HCT116 (cell line): ENCODE results near the gene ITFG1. TPM values are rescaled to one million over a fixed set of nuclear protein-coding genes. Genes with fewer than 3 reads are reported as not detected.

ENCODE experiments used
- ATAC-seq: fragments of 200-7000 bp; cut with Tn5 transposase; 2 replicates; pipeline ENCODE4 v1.9.1; 2020; ENCODE audit warnings: mild to moderate bottlenecking, moderate library complexity
- BruUV-seq: library from RNA; stranded (reverse); fragments of 400-500 nt; replicated peaks from 2 replicates; lab custom pipeline; 2021; lab: Mats Ljungman, UMichigan
- CTCF ChIA-PET: fragments of 300-600 bp; sonication (Branson Sonifier 250); formaldehyde crosslinking; loops from one replicate; lab custom pipeline; 2021; ENCODE audit warnings: antibody characterized with exemption; lab: Charles Lee
- POLR2A ChIA-PET: fragments of 300-600, 350-600 bp; sonication (Branson Sonifier 250); formaldehyde crosslinking; loops from one replicate; lab custom pipeline; 2021; ENCODE audit warnings: antibody characterized with exemption; lab: Charles Lee
- RAD21 ChIA-PET, 2 experiments: fragments of 300-600 bp; sonication (Branson Sonifier 250); formaldehyde crosslinking; loops; one replicate each; lab custom pipeline; 2023; ENCODE audit warnings: low total read pairs in 2 of 2; ENCODE audit not compliant: uncharacterized antibody in 2 of 2, unreplicated experiment in 2 of 2, low non-redundant PET in 1 of 2; lab: Charles Lee
- DNase-seq: peaks from one replicate; pipeline ENCODE4 v3.0.0-alpha.2; 2010; ENCODE audit warnings: low read depth, low spot score
- H2AFZ ChIP-seq: fragments of 200-600 bp; shearing (Covaris generic), sonication (generic); 2 replicates; pipeline ENCODE4 v1.6.1; 2017; ENCODE audit warnings: low read depth, mixed run types, mixed read lengths, antibody characterized with exemption, low read length; ENCODE audit not compliant: poor library complexity, severe bottlenecking
- H3K27ac ChIP-seq: 2 replicates; pipeline ENCODE4 v1.5.1; 2012; ENCODE audit warnings: low read depth, low read length
- H3K27me3 ChIP-seq: fragments of 200-600 bp; sonication (generic); 2 replicates; pipeline ENCODE4 v1.6.1; 2016; ENCODE audit warnings: mixed run types, low read length, mixed read lengths; ENCODE audit not compliant: insufficient read depth
- H3K36me3 ChIP-seq, 2 experiments: fragments of 200-500 bp in 1 of 2; fragments of 200-600 bp in 1 of 2; sonication (Bioruptor generic) in 1 of 2; sonication (generic) in 1 of 2; 2 replicates each; pipeline versions ENCODE4 v1.5.1 to v1.6.1; 2014 to 2016; ENCODE audit warnings: low read length in 2 of 2, inconsistent platforms in 1 of 2, mixed read lengths in 1 of 2, mixed run types in 1 of 2; ENCODE audit not compliant: insufficient read depth in 2 of 2, control insufficient read depth in 1 of 2
- H3K4me1 ChIP-seq, 2 experiments: fragments of 200-600 bp in 1 of 2; sonication (generic) in 1 of 2; 2 replicates each; pipeline versions ENCODE4 v1.5.1 to v1.6.1; 2012 to 2017; ENCODE audit warnings: low read length in 2 of 2, inconsistent platforms in 1 of 2, mild to moderate bottlenecking in 1 of 2, mixed read lengths in 1 of 2, mixed run types in 1 of 2, moderate library complexity in 1 of 2; ENCODE audit not compliant: insufficient read depth in 2 of 2, control insufficient read depth in 1 of 2
- H3K4me2 ChIP-seq: fragments of 200-600 bp; sonication (generic); 2 replicates; pipeline ENCODE4 v1.6.1; 2017; ENCODE audit warnings: mixed run types, low read length, mixed read lengths
- H3K4me3 ChIP-seq, 2 experiments: fragments of 200-600 bp in 1 of 2; sonication (generic) in 1 of 2; replicated peaks in 1 of 2; 2 replicates each; pipeline ENCODE4 v1.5.1; 2011 to 2016; ENCODE audit warnings: low read length in 2 of 2, control low read depth in 1 of 2, low read depth in 1 of 2, mild to moderate bottlenecking in 1 of 2, mixed read lengths in 1 of 2, mixed run types in 1 of 2
- H3K79me2 ChIP-seq: fragments of 200-600 bp; sonication (generic); 2 replicates; pipeline ENCODE4 v1.6.1; 2017; ENCODE audit warnings: mild to moderate bottlenecking, mixed run types, low read length, moderate library complexity, mixed read lengths; ENCODE audit not compliant: insufficient read depth
- H3K9ac ChIP-seq: fragments of 200-600 bp; sonication (generic); 2 replicates; pipeline ENCODE4 v1.6.1; 2016; ENCODE audit warnings: low read length, mixed read lengths
- H3K9me2 ChIP-seq: fragments of 200-600 bp; sonication (generic), shearing (Covaris generic); 2 replicates; pipeline ENCODE4 v1.6.1; 2017; ENCODE audit warnings: mixed run types, mild to moderate bottlenecking, moderate library complexity; ENCODE audit not compliant: insufficient read depth
- H3K9me3 ChIP-seq, 2 experiments: fragments of 200-500 bp in 1 of 2; fragments of 200-600 bp in 1 of 2; sonication (Bioruptor generic) in 1 of 2; sonication (generic) in 1 of 2; 2 replicates each; pipeline ENCODE4 v1.6.1; 2014 to 2017; ENCODE audit warnings: low read length in 2 of 2, mixed read lengths in 2 of 2, inconsistent platforms in 1 of 2, low read depth in 1 of 2, mild to moderate bottlenecking in 1 of 2, mixed run types in 1 of 2, moderate library complexity in 1 of 2; ENCODE audit not compliant: control insufficient read depth in 1 of 2, insufficient read depth in 1 of 2
- H4K20me1 ChIP-seq: fragments of 200-600 bp; sonication (generic), shearing (Covaris generic); 2 replicates; pipeline ENCODE4 v1.6.1; 2017; ENCODE audit warnings: mixed run types, mild to moderate bottlenecking, moderate library complexity; ENCODE audit not compliant: insufficient read depth
- CBX3 ChIP-seq: IDR thresholded peaks from 2 replicates; pipeline ENCODE4 v1.6.1; 2012; ENCODE audit warnings: low read depth
- EZH2 ChIP-seq: fragments of 200-600 bp; sonication (generic); IDR thresholded peaks from 2 replicates; pipeline ENCODE4 v1.6.1; 2017; ENCODE audit warnings: antibody characterized with exemption, mixed run types
- EZH2phosphoT487 ChIP-seq: fragments of 200-600 bp; IDR thresholded peaks from 2 replicates; pipeline ENCODE4 v1.6.1; 2018; ENCODE audit warnings: antibody characterized with exemption, borderline replicate concordance
- FOSL1 ChIP-seq: IDR thresholded peaks from 2 replicates; pipeline ENCODE4 v1.6.1; 2012; ENCODE audit warnings: low read depth
- JUND ChIP-seq: IDR thresholded peaks from 2 replicates; pipeline ENCODE4 v1.6.1; 2012
- POLR2A ChIP-seq: IDR thresholded peaks from 2 replicates; pipeline ENCODE4 v1.7.0; 2011; ENCODE audit warnings: borderline replicate concordance; ENCODE audit not compliant: insufficient read depth, insufficient read length; ENCODE audit errors: extremely low read depth
- SIN3A ChIP-seq: IDR thresholded peaks from 2 replicates; pipeline ENCODE4 v1.6.1; 2012; ENCODE audit warnings: low read depth
- ZFX ChIP-seq: fragments of 450-650 bp; IDR thresholded peaks from 2 replicates; pipeline ENCODE4 v1.6.1; 2017
- ZNF274 ChIP-seq: fragments of 200-500 bp; sonication (Bioruptor generic); IDR thresholded peaks from 2 replicates; pipeline ENCODE4 v1.6.1; 2014; ENCODE audit warnings: mild to moderate bottlenecking, low read depth, low read length, inconsistent platforms
- intact Hi-C: fragments of 100-400 bp; cut with micrococcal nuclease; formaldehyde crosslinking; loops from 2 replicates; pipeline ENCODE4 v1.10.0; 2022
- total RNA-seq: library from RNA; stranded (reverse); gene quantifications from one replicate; pipeline ENCODE4 v1.2.1, GENCODE V29; 2021; ENCODE audit not compliant: unreplicated experiment
- TF ChIP-seq, protein P1 (sequence below): IDR thresholded peaks from 2 replicates; pipeline ENCODE4 v1.6.1; 2011; ENCODE audit warnings: mild to moderate bottlenecking, low read length, moderate library complexity; ENCODE audit not compliant: insufficient replicate concordance; ENCODE audit errors: extremely low read depth
- TF ChIP-seq, protein P2 (sequence below), 3 experiments: fragments of 200-600 bp in 1 of 3; sonication (generic) in 1 of 3; IDR thresholded peaks in 2 of 3; conservative IDR thresholded peaks in 1 of 3; 2 replicates each; pipeline ENCODE4 v1.5.1; 2012 to 2017; ENCODE audit warnings: low read depth in 2 of 3, low read length in 2 of 3, antibody characterized with exemption in 1 of 3, borderline replicate concordance in 1 of 3, control low read depth in 1 of 3, mild to moderate bottlenecking in 1 of 3, mixed read lengths in 1 of 3, mixed run types in 1 of 3, moderate library complexity in 1 of 3; ENCODE audit not compliant: insufficient read depth in 1 of 3
- TF ChIP-seq, protein P3 (sequence below): IDR thresholded peaks from 2 replicates; pipeline ENCODE4 v1.6.1; 2012
- TF ChIP-seq, protein P4 (sequence below): IDR thresholded peaks from 2 replicates; pipeline ENCODE4 v1.6.1; 2012

Gene ITFG1
- total RNA-seq, 1 experiment from 2014 or later, result 24.9 TPM

DNA sequence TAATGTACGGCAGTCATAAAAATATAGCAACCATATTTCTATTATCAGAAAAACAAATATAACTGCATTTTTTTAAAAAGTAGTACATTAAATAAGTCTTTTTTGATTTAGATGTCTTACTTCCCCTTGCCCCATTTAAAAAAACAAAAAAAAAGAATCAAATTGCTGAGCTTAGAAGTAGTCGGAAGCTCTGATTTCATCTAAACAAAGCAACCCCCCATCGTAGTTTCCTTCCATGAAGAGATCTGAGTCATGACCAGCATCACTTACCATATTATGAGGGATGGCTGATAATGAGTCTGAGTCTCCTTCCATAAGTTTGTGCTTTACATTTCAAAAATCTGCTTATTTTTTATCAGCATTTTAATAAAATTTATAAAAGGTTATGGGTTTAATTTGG, 86.2 kb downstream of the ITFG1 start:
- no TSS peak for BruUV-seq
- Histone ChIP-seq H3K9me3 (no peaks in the 10 kb centered on the region), H3K4me2 (no peak overlapping the region), H2AFZ (no peak overlapping the region), H3K4me3 (no peak overlapping the region), H3K9me2 (no peaks in the 10 kb centered on the region), H3K36me3 (no peaks in the 10 kb centered on the region), H4K20me1 (no peaks in the 10 kb centered on the region; the same call in 1 of the 2 replicates), H3K79me2 (no peaks in the 10 kb centered on the region), H3K9ac (no peak overlapping the region), H3K27me3 (no peaks in the 10 kb centered on the region), H3K27ac (no peak overlapping the region), H3K4me1 (no peaks in the 10 kb centered on the region)
- ATAC-seq (no peak), DNase-seq (no peak)
- ChIA-PET CTCF (no interaction called here), POLR2A (no interaction called here), RAD21 (no interaction called here)
- TF ChIP-seq, protein P1, sequence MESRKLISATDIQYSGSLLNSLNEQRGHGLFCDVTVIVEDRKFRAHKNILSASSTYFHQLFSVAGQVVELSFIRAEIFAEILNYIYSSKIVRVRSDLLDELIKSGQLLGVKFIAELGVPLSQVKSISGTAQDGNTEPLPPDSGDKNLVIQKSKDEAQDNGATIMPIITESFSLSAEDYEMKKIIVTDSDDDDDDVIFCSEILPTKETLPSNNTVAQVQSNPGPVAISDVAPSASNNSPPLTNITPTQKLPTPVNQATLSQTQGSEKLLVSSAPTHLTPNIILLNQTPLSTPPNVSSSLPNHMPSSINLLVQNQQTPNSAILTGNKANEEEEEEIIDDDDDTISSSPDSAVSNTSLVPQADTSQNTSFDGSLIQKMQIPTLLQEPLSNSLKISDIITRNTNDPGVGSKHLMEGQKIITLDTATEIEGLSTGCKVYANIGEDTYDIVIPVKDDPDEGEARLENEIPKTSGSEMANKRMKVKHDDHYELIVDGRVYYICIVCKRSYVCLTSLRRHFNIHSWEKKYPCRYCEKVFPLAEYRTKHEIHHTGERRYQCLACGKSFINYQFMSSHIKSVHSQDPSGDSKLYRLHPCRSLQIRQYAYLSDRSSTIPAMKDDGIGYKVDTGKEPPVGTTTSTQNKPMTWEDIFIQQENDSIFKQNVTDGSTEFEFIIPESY, result no peak
- TF ChIP-seq, protein P2, sequence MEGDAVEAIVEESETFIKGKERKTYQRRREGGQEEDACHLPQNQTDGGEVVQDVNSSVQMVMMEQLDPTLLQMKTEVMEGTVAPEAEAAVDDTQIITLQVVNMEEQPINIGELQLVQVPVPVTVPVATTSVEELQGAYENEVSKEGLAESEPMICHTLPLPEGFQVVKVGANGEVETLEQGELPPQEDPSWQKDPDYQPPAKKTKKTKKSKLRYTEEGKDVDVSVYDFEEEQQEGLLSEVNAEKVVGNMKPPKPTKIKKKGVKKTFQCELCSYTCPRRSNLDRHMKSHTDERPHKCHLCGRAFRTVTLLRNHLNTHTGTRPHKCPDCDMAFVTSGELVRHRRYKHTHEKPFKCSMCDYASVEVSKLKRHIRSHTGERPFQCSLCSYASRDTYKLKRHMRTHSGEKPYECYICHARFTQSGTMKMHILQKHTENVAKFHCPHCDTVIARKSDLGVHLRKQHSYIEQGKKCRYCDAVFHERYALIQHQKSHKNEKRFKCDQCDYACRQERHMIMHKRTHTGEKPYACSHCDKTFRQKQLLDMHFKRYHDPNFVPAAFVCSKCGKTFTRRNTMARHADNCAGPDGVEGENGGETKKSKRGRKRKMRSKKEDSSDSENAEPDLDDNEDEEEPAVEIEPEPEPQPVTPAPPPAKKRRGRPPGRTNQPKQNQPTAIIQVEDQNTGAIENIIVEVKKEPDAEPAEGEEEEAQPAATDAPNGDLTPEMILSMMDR (IDR thresholded peaks at IDR 0.05 in 2 of 3, conservative IDR thresholded peaks at IDR 0.05 in 1 of 3; ENCODE audit: borderline replicate concordance in 1 of 3, insufficient read depth in 1 of 3, low read depth in 2 of 3, low read length in 2 of 3), result no peak
- no peak for TF ChIP-seq POLR2A
- no peak for TF ChIP-seq JUND
- TF ChIP-seq SIN3A, result no peak
- TF ChIP-seq, protein P3, sequence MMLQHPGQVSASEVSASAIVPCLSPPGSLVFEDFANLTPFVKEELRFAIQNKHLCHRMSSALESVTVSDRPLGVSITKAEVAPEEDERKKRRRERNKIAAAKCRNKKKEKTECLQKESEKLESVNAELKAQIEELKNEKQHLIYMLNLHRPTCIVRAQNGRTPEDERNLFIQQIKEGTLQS, result no peak
- no peak for TF ChIP-seq EZH2phosphoT487
- TF ChIP-seq EZH2, result no peak
- TF ChIP-seq, protein P4, sequence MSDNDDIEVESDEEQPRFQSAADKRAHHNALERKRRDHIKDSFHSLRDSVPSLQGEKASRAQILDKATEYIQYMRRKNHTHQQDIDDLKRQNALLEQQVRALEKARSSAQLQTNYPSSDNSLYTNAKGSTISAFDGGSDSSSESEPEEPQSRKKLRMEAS, result no peak
- TF ChIP-seq ZNF274, result no peak
- no peak for TF ChIP-seq CBX3
- no peak for TF ChIP-seq ZFX
- TF ChIP-seq FOSL1, result no peak
- intact Hi-C loops, result no loop called here
